GM21528 (cell line): Measurements from ENCODE around the gene TPM1.

Source experiments
- ATAC-seq: cut with Tn5 transposase; IDR thresholded peaks from one replicate; pipeline ENCODE4 v1.9.1; 2021; ENCODE audit warnings: mild to moderate bottlenecking, moderate library complexity; ENCODE audit not compliant: unreplicated experiment, low FRiP score

TPM1 gene

GRCh38 chr15:63072023-63072650 lies 29.6 kb downstream of the TPM1 start:
- ATAC-seq, result no peak

GRCh38 chr15:63072809-63073277 lies 30.3 kb downstream of the TPM1 start:
- no peak for ATAC-seq

GRCh38 chr15:63073497-63074172 lies 31.1 kb downstream of the TPM1 start:
- no peak for ATAC-seq

GRCh38 chr15:63075015-63075983 lies 32.8 kb downstream of the TPM1 start:
- ATAC-seq, result no peak

- no peak for ATAC-seq
These were observed 33.6 kb downstream of the TPM1 start for GRCh38 chr15:63075984-63076713.

GRCh38 chr15:63076714-63077046 lies 34.1 kb downstream of the TPM1 start:
- no peak for ATAC-seq

GRCh38 chr15:63077952-63078351 lies 35.4 kb downstream of the TPM1 start:
- ATAC-seq, result no peak

GRCh38 chr15:63079947-63080626 lies 37.5 kb downstream of the TPM1 start:
- no peak for ATAC-seq

GRCh38 chr15:63080634-63081250 lies 38.2 kb downstream of the TPM1 start:
- no peak for ATAC-seq

GRCh38 chr15:63082366-63082765 lies 39.8 kb downstream of the TPM1 start:
- ATAC-seq, result no peak

- no peak for ATAC-seq
These were observed 40.5 kb downstream of the TPM1 start for GRCh38 chr15:63083044-63083443.

GRCh38 chr15:63083541-63083940 lies 41.0 kb downstream of the TPM1 start:
- ATAC-seq, result no peak

GRCh38 chr15:63084806-63085205 lies 42.3 kb downstream of the TPM1 start:
- no peak for ATAC-seq

- ATAC-seq, result no peak
These were observed 42.7 kb downstream of the TPM1 start for GRCh38 chr15:63085289-63085688.

GRCh38 chr15:63086271-63086670 lies 43.7 kb downstream of the TPM1 start:
- ATAC-seq, result no peak

GRCh38 chr15:63086947-63087346 lies 44.4 kb downstream of the TPM1 start:
- ATAC-seq, result no peak

GRCh38 chr15:63088533-63089245 lies 46.1 kb downstream of the TPM1 start:
- ATAC-seq, result no peak

- ATAC-seq, result no peak
These were observed 46.9 kb downstream of the TPM1 start for GRCh38 chr15:63089260-63090043.
